Ovary (tissue), 9 donors: ENCODE results near the gene TBC1D1. TPM values are rescaled to one million over a fixed set of nuclear protein-coding genes. Genes with fewer than 3 reads are reported as not detected.

ENCODE experiments used
- DNase-seq, 5 donors: peaks; one replicate each; pipeline ENCODE4 v3.0.0-alpha.2; 2019 to 2020
- H3K27ac ChIP-seq, 2 donors: fragments of 200-600 bp; one replicate each; pipeline versions ENCODE4 v1.5.1 to v1.8.0; 2019 to 2022
- H3K27me3 ChIP-seq: fragments of 200-600 bp; one replicate; pipeline ENCODE4 v1.8.0; 2022
- H3K36me3 ChIP-seq: fragments of 200-600 bp; sonication (generic); one replicate; pipeline ENCODE4 v1.5.1; 2019
- H3K4me1 ChIP-seq: one replicate; pipeline ENCODE4 v1.8.1; 2013; ENCODE audit warnings: mild to moderate bottlenecking, moderate library complexity; ENCODE audit not compliant: insufficient read depth
- H3K4me3 ChIP-seq: fragments of 200-600 bp; sonication (generic); one replicate; pipeline ENCODE4 v1.5.1; 2017
- H3K9me3 ChIP-seq, 2 donors: fragments of 200-600 bp in 1 of 2; sonication (generic) in 1 of 2; one replicate each; pipeline versions ENCODE4 v1.5.1 to v1.8.1; 2013 to 2019; ENCODE audit warnings: mild to moderate bottlenecking in 1 of 2, moderate library complexity in 1 of 2
- CTCF ChIP-seq, 3 donors: fragments of 450-650 bp in 2 of 3; fragments of 200-600 bp in 1 of 3; IDR thresholded peaks; one replicate each; pipeline versions ENCODE4 v1.5.1 to v1.8.0; 2016 to 2022; ENCODE audit warnings: antibody characterized with exemption in 3 of 3, mild to moderate bottlenecking in 1 of 3
- EP300 ChIP-seq: sonication (generic); formaldehyde crosslinking; IDR thresholded peaks from one replicate; pipeline ENCODE4 v1.6.1; 2017; ENCODE audit warnings: antibody characterized with exemption
- POLR2A ChIP-seq: fragments of 450-650 bp; IDR thresholded peaks from one replicate; pipeline ENCODE4 v1.6.1; 2017; ENCODE audit warnings: antibody characterized with exemption, mild to moderate bottlenecking, moderate library complexity
- WGBS, 3 donors: extraction: QIAGEN DNeasy Blood & Tissue Kit in 1 of 3; methylation state at CpG; one replicate each; pipeline versions ENCODE4 v1.1.5 to v1.1.7; 2013 to 2017; 5-methylcytosine and 5-hydroxymethylcytosine counted together
- intact Hi-C, 4 donors: fragments of 100-400 bp; cut with DNase I; formaldehyde crosslinking; loops; one replicate each; pipeline versions ENCODE4 v1.11.0 to v1.15.1; 2022 to 2023
- polyA plus RNA-seq, 2 donors: library from polyadenylated mRNA; stranded (reverse); fragments of 200-250 nt in 1 of 2; fragments of 350-450 nt in 1 of 2; fragmentation: Illumina TruSeq in 1 of 2; extraction: RNeasy Lipid Tissue Mini Kit (QIAGEN cat#74804) in 1 of 2; gene quantifications; one replicate each; pipeline ENCODE4 v1.2.3, GENCODE V29; 2013 to 2014
- total RNA-seq, 7 donors: library from RNA; depleted of rRNA in 2 of 7; stranded (reverse); fragments of >200 nt in 2 of 7; fragmentation: NEBNext Ultra II Directional in 3 of 7; extraction: Animal tissue kit (Norgen Biotek cat#: 25700) in 3 of 7; gene quantifications; one replicate each; pipeline versions ENCODE4 v1.1.0 to v1.2.4, GENCODE V29; 2016 to 2023
- donor health status: DM: no; HTN: no; CAD: no; lungs with moderate emphysema.
- donor health status: DM: no; HTN: no; CAD: no.
- donor health status: Bipolar disorder and iron deficiency.
- donor health status: DM: yes; HTN: yes; CAD: no.
- donor health status: DM: no; HTN: no; CAD: no.
- donor health status: DM: yes; HTN: yes; CAD: no.

The TBC1D1 gene
- total and polyA plus RNA-seq, 9 donors, result 39.5 to 104 (median 63.9) TPM

GRCh38 chr4:38166082-38166481 is 275.2 kb downstream of the TBC1D1 start:
- no peak for DNase-seq
- Histone ChIP-seq H3K27ac (no peak overlapping the region), H3K36me3 (no peaks in the 10 kb centered on the region), H3K27me3 (no peaks in the 10 kb centered on the region), H3K4me1 (peaks cover 3% of the 10 kb centered on the region), H3K4me3 (no peak overlapping the region), H3K9me3 (no peaks in the 10 kb centered on the region)
- intact Hi-C loops, result loop anchor here in 1 of 4 donors (10.0 kb wide), 1 partner anchor 91 kb away; no protein-coding TSS in a partner anchor
- TF ChIP-seq CTCF (IDR thresholded peaks at IDR 0.05) (no peak), EP300 (no peak), POLR2A (no peak)
- WGBS, 3 donors, result 78 to 87% (median 85%) methylated on average over 6 of the region's 6 CpGs

- H3K4me3 ChIP-seq, result no peak overlapping the region
These were observed 275.9 kb downstream of the TBC1D1 start for GRCh38 chr4:38166768-38167167.

GRCh38 chr4:38167973-38168372 is 277.1 kb downstream of the TBC1D1 start:
- no peak for DNase-seq
- H3K27ac ChIP-seq, result no peak overlapping the region
- no peaks in the 10 kb centered on the region for H3K9me3 ChIP-seq
- H3K4me1 ChIP-seq, result no peaks in the 10 kb centered on the region
- intact Hi-C loops, result loop anchor here in 1 of 4 donors (10.0 kb wide), 1 partner anchor 93 kb away; no protein-coding TSS in a partner anchor
- H3K27me3 ChIP-seq, result no peaks in the 10 kb centered on the region
- WGBS, 3 donors, result 68 to 76% (median 69%) methylated on average over 4 of the region's 4 CpGs
- H3K4me3 ChIP-seq, result no peak overlapping the region
- H3K36me3 ChIP-seq, result no peaks in the 10 kb centered on the region
- TF ChIP-seq CTCF (IDR thresholded peaks at IDR 0.05) (no peak), POLR2A (no peak), EP300 (no peak)

More at GRCh38 chr4:38166768-38167167, 275.9 kb downstream of the TBC1D1 start:
- 17 to 34% (median 27%) methylated on average over 3 of the region's 3 CpGs for WGBS, 3 donors
- DNase-seq, result no peak
- Histone ChIP-seq H3K9me3 (no peaks in the 10 kb centered on the region), H3K4me1 (peaks cover 3% of the 10 kb centered on the region), H3K27ac (no peak overlapping the region), H3K27me3 (no peaks in the 10 kb centered on the region), H3K36me3 (no peaks in the 10 kb centered on the region)
- intact Hi-C loops, result loop anchor here in 1 of 4 donors (10.0 kb wide), 1 partner anchor 92 kb away; no protein-coding TSS in a partner anchor
- TF ChIP-seq CTCF (IDR thresholded peaks at IDR 0.05) (no peak), EP300 (no peak), POLR2A (no peak)

GRCh38 chr4:38169524-38169923 is 278.6 kb downstream of the TBC1D1 start:
- no peak overlapping the region for H3K4me3 ChIP-seq
- 77 to 78% (median 77%) methylated on average over 5 of the region's 5 CpGs for WGBS, 3 donors
- H3K27me3 ChIP-seq, result no peaks in the 10 kb centered on the region
- no peaks in the 10 kb centered on the region for H3K36me3 ChIP-seq
- H3K4me1 ChIP-seq, result no peaks in the 10 kb centered on the region
- no peaks in the 10 kb centered on the region for H3K9me3 ChIP-seq
- TF ChIP-seq CTCF (IDR thresholded peaks at IDR 0.05) (no peak), POLR2A (no peak), EP300 (no peak)
- no peak overlapping the region for H3K27ac ChIP-seq
- intact Hi-C loops, result loop anchor here in 1 of 4 donors (10.0 kb wide), 1 partner anchor 95 kb away; no protein-coding TSS in a partner anchor
- DNase-seq, result no peak
